Measurements from ENCODE around the gene ZBTB7C.
A peak's percentile ranks its signal among the peaks of the same experiment; 100 is the strongest.

The ZBTB7C gene

GRCh38 chr18:48159816-48160215, 249.4 kb downstream of the ZBTB7C start:
- DNase-seq: no peak

DNA sequence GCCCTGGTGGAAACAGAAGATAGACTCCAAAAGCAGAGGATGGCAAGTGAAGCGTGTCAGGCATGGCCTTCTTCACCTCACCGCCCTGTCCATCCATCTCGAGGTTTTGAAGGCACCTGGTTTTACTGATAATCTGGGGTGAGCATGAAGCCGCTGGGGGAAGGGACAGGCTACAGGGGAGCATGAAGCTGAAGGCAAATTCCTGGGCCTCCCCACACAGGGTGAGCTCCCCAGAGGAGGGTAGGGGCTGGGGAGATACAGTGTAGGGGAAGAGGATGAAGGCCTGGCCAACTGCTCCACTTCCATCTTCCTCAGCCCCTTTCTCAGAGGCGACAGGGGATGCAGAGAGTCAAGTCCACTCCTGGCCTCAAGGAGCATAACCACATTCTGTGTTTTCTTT, 250.5 kb downstream of the ZBTB7C start:
- DNase-seq: no peak

- DNase-seq: no peak
Observed at GRCh38 chr18:48157956-48158355, 251.2 kb downstream of the ZBTB7C start.

DNA sequence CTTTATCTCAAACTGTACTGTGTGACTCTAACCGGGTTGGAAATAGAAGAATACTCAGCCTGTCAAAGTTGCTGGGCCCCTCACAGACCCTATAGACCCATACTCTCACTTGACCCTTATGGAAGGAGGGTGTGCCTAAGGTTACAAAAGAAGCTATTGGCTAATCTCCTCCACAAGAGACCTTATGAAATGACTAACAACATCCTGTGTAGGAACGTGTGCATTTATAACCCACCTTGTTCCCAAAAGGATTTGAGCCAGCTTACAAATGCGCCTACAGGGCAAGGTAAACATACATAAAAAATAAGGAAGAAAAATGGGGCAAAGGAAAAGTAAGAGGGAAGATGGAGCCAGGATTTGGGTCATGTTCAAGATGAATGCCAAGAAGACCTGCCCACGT, 253.3 kb downstream of the ZBTB7C start:
- DNase-seq: no peak

- peak; percentile 79 for DNase-seq
Observed at GRCh38 chr18:48154828-48155227, 254.4 kb downstream of the ZBTB7C start.

DNA sequence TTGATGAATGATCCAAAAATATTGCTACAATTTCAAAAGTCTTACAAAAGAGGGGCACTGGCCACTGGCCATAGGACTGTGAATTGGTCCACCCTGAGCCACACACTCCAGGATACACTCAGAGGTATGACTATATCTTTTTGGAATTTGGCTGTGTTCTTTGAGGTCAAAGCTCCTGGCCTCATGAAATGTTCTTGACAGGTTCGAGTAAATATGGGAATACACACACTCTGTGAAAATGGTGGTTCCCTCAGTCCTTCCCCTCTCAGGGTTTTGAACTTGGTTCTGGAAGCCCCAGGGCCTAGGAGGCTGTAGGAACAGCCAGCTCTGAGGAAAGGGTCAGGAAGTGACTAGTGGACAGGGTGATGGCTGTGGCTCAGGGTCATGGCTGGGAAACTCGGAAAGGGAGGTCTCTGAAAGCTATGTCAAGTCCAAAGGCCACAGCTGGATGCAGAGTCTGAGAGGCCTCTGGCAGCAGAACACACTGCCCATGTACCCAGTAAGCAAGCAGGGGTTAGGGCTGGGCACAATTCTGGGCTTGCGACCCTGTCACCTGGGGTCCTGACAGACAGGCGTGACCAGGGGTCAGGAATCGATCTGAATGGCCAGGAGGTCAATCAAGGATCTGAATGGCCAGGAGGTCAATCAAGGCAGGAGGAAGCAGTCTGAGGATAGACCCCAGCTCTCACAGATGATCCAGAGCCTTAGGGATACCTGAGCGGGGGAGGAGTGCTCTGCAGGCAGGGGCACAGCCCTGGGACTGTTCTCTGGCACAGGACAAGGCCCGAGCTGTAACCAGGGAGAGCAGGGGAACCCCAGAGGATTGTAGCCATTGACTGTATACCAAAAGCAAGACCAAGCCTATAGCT, 255.3 kb downstream of the ZBTB7C start:
- DNase-seq: no peak

GRCh38 chr18:48152549-48152948, 256.6 kb downstream of the ZBTB7C start:
- no peak for DNase-seq

DNA sequence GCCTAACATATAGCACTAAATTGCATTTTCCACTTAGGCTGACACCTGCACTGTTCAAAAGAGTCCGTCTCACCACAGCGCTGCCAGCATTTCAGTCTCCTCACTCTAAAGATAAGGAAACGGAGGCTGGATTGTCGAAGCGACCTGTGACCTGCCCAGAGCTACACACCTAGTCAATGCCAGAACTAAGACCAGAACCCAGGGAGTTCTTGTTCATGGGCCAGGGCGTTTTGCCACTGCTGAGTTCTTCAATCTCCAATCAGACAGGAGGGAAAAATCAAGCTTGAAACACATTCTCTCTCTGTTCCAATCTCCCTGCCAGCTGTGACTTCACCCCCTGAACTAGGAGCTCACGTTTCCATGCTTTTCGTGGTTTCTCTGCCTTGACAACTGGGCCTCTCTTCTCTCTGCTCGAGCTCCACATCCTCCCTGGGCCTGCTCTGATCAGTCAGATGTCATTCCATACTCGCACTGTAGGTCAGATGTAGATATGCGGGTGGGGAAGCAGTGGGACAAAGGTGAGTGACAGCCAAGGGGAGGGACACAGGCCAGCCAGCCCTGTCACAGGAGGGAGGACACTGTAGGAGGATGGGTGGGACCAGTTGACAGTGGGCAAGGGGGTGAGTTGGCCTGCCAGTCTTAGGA, 257.6 kb downstream of the ZBTB7C start:
- DNase-seq: no peak

GRCh38 chr18:48149020-48149685, 260.0 kb downstream of the ZBTB7C start:
- DNase-seq: no peak

DNA sequence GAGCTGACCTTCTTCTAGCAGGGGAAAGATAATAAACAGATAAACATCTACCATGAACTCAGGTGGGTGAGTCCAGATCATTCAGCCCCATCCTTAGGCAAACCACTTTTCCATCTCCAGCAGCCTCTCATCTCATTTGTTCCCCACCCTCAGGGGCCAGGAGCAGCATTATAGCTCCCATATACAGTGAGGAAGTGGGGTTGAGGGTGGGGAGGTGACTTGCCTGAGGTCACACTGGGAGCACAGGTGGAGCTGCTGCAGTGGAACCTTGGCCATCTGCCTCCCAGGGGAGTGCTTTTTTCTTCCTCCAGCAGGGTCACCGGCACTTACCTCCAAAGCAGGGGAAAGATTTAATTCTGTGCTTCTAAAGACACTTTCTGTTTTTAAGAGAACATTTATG, 266.2 kb downstream of the ZBTB7C start:
- DNase-seq: no peak

DNA sequence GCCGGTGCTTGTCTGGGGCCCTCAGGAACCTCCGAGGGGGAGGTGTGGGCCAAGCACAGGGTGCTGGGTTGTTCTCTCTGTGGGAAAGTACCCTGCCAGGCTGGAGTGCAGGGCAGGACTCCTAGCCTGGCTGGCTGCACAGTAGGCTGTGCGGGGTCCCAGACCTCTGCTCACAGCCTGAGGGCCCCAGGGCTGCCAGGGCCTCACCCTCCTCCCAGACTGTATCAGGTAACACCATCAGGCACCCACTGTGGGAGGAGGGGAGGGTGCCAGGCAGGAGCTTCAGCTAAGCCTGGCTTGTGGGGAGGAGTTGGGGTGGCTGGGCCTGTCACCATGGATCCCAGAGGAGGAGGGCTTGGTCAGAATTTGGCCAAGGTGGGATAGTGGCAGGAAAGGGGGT, 266.8 kb downstream of the ZBTB7C start:
- DNase-seq: no peak

- DNase-seq: no peak
Observed at GRCh38 chr18:48140731-48141130, 268.5 kb downstream of the ZBTB7C start.

DNA sequence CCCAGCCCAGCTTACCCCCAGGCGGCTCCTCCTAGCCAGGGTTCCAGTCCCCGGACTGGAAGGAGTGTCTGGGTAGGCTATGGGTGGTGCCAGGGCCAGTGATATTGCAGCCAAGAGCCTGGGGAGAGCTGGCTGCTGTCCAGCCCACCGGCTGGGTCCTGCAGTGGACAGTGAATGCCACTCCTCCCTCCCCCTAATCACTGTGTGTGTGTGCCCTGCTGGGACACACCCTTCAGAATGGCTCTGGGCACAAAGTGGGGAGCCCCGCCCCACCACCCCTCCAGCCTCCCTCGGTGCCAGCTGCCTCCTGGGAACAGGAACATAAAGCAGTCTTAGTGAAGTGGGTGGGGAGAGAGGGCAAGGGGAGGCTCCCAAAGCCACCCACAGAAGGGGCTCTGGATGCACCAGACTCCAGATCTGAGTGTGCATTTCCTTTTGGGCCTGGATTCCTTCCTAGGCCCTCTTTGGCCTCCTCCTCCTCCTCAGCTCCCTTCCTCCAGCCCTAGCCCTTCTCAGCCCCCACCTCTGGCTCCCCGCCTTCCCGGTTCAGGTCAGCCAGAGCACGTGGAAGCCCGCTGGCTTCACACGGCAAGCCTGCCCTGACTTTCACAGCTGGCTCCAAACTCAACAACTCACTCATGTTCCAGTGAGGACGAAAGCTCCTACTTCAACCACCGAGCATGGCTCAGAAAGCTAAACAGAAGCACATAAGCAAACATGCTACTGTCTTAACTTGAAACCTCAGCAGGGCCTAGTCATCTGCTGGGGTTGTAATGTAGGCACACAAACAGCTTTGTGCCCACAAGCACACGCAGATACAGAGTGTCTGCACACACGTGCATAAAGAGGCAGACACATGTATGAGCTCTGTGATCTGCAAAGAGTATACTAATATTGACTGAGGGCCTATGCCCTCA, 269.5 kb downstream of the ZBTB7C start:
- no peak for DNase-seq

GRCh38 chr18:48138660-48139430, 270.3 kb downstream of the ZBTB7C start:
- no peak for DNase-seq

- no peak for DNase-seq
Observed at GRCh38 chr18:48138210-48138609, 271.0 kb downstream of the ZBTB7C start.

DNA sequence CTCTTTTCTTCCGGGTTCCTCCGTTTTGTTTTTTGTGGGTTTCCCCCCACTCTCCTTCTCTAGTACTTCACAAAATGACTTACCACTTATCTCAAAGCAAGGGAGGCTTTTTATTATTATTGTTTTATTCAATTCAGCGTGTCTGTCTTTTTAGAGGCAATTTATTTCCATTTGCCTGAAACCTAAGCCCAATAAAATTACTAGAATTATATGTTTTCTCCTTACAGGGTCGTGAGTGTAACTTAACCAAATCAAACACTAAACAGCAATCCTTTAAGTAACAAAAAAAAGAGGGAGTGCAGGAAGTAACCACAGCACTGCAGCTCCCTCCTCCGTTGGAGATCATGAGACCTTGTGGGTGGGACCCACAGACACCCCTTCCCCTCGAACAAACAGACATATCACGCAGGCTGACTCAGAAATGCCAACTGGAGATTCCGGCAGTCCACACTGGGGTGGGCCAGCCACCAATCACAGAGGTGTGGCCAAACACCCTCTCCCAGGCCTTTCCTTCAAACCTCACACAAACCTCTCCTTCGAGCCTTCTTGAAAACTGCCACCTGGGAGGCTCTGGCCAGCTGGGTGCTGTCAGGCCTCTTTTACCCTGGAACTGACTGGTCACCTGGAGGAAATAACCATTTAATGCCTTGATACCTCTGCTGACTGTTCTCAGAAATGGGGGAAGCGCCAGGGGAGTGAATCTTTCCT, 271.7 kb downstream of the ZBTB7C start:
- no peak for DNase-seq

- no peak for DNase-seq
Observed at GRCh38 chr18:48136827-48137373, 272.3 kb downstream of the ZBTB7C start.

DNA sequence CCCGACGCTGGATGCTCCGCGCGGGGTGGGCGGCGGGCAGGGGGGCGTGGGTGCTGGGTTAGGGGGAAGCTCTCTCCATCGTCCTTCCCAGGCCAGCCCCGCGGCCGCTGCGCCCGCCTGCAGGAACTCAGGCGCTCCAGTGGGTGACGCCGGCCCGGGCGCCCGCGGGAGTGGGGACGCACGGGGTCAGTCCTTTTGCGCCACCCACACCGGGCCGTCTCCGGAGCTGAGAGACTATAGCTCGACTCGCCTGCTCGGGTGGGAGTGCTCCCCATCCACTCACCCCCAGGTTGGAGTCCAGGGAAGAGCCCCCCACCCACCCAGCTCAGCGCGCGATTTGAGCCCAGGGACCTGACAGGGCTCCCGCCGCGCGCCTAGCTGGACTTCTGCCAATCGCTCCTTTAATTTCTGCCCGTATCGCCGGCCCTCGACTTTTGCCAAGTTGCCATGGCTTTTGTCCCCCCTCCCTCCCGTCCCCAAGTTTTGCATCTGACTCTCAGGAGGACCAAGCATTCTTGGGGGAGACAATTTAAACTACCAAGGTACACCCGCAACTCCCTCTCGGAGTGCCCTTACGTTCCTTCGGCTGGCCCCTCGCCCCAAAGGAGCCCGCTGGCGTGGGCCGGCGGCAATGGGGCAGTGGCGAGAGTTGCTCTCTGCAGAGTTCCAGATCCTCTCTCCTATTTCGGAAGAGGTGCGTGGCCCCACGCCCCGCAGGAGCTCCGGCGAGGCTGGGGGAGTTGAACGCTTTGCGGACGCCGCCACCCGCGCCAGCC, 272.9 kb downstream of the ZBTB7C start:
- DNase-seq: no peak

DNA sequence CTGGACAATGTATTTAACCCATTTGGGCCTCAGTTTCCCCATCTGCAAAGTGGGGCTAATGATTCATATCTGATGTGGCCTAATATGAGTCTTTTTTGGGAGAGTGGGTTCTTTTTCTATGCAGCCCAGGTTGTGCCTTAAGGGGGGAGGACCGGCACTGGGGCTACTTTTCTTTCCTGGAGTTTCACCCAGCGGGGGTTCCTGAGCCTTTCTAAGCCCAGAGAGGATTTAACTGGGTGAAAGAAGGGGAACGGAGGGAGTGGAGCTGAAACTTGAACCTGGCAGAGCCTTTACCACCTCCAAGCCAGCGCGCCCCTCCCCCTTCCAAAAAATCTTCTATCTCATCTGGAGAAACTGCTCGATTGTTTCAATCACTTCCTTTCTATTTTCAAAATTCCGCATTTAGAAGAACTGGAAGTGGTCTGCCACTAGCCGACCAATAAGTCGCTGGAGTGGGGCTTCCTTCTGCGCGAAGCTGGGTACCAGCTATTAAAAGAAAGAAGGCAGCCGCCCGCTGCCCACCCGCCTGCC, 273.7 kb downstream of the ZBTB7C start:
- no peak for DNase-seq

DNA sequence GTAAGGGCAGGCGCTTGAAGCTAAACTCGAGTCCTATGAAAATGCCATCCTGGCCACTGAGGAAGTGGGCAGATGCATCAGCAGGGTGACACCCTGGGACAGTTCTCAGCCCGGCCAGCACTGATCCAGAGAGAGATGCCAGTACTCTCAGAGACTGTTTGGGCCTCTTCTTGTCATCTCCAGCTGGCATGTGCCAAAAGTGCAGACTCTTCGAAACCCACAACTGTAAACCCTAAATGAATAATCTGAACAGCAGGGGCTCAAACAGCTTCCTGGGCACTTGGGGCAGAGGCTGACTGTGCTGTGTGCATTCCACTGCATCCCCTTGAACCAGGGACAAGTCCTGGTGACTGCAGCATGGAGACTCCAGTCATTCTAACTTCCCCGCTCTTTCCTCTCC, 274.6 kb downstream of the ZBTB7C start:
- DNase-seq: no peak

Measured in NCI-H1694 treated with DMSO at 0.1 percent for 48 hours (cell line).